ENCODE results near the gene PPP1R11.
"Not testable (repeated sequence)": the region's sequence is repeated elsewhere in the genome, so short reads cannot be mapped to it uniquely, and the experiment has no call there.

The PPP1R11 gene

GRCh38 chr6:30113003-30113759 is 46.2 kb downstream of the PPP1R11 start, which contains the start of gene TRIM31:
Gene TRIM31 (minus strand): TSS chr6:30113090. CDS start chr6:30112805, 285 bp downstream.
- in situ Hi-C loops (cut with HindIII; ENCODE audit: low pct_ligation_motif_present, low pct_unique_long_range_greater_than_20kb, low sequenced_read_pairs): no loop called here
- no peak for DNase-seq

- DNase-seq: peak; percentile 27
- in situ Hi-C loops (cut with HindIII; ENCODE audit: low pct_ligation_motif_present, low pct_unique_long_range_greater_than_20kb, low sequenced_read_pairs): no loop called here
These were observed 46.8 kb downstream of the PPP1R11 start for GRCh38 chr6:30113841-30114240.

GRCh38 chr6:30116724-30117123 is 49.7 kb downstream of the PPP1R11 start:
- in situ Hi-C loops (cut with HindIII; ENCODE audit: low pct_ligation_motif_present, low pct_unique_long_range_greater_than_20kb, low sequenced_read_pairs): no loop called here
- no peak for DNase-seq

GRCh38 chr6:30118691-30119090 is 51.7 kb downstream of the PPP1R11 start:
- in situ Hi-C loops (cut with HindIII; ENCODE audit: low pct_ligation_motif_present, low pct_unique_long_range_greater_than_20kb, low sequenced_read_pairs); DNase-seq: not testable (repeated sequence)
